NCI-H526 (cell line): ENCODE measurements around the gene ESYT2.
"Not testable (repeated sequence)": the region's sequence is repeated elsewhere in the genome, so short reads cannot be mapped to it uniquely, and the experiment has no call there.

ENCODE experiments used
- DNase-seq, 2 experiments: peaks; one replicate each; lab custom pipeline; 2025; lab: John Stamatoyannopoulos, UW

ESYT2 gene

DNA sequence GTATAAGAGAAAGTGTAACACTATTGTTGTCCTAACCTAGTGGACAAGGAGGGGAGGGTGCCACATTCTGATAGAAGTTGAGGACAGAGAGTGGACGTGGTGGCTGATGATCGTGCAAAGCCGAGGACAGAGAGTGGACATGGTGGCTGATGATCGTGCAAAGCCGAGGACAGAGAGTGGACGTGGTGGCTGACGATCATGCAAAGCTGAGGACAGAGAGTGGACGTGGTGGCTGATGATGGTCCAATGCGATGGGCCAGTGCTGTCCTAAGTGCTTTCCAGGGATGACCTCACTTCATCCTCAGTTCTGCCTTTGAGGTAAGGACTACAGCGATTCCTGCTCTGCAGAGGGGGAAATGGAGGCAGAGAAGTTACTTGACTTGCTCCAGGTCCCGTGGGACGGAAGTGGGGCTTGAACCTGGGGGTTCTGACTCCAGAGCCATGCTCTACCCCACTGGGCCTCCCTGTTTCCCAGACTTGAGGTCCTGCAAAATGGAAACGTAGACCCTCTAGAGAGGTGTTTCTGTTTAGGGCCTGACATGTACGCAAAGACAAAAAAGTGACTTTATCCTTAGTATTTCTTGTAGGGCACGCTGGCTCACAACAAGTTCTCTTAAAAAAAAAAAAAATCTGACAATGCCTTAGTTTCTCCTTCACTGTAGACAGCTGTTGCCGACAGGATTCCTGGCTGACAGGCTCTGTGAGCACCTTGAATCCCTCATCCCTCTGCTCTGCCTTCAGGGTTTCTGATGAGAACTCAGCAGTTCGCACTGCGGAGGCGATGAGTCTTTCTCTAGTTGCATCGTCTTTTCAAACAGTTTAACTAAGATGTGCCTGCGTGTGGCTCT lies 104.4 kb downstream of the ESYT2 start:
- no peak for DNase-seq

DNA sequence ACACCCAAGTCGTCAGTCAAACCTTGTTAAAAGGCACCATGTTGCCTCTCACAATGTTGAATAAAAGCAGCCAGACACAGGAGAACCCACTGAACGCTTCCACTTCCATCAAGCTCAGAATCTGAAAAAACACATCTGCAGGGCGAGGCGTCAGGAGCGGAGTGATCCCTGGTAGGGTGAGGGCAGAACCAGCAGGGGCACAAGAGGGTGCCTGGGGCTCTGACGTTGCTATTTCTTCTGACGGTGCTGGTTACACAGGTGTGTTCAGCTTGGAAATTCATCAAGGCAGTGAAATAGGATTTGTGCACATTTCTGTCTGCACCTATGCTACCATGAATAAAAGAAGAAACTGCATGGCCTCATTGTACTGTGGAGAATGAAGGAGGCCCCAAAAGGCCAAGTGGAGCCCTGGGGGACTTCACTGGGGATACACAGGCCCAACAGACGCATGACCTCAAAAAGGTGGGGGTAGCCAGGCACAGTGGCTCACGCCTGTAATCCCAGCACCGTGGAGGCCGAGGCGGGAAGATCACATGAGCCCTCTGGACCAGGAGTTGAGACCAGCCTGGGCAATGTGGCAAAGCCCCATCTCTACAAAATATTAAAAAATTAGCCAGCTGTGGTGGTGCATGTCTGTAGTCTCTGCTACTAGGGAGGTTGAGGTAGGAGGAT lies 105.5 kb downstream of the ESYT2 start:
- DNase-seq: no peak

DNA sequence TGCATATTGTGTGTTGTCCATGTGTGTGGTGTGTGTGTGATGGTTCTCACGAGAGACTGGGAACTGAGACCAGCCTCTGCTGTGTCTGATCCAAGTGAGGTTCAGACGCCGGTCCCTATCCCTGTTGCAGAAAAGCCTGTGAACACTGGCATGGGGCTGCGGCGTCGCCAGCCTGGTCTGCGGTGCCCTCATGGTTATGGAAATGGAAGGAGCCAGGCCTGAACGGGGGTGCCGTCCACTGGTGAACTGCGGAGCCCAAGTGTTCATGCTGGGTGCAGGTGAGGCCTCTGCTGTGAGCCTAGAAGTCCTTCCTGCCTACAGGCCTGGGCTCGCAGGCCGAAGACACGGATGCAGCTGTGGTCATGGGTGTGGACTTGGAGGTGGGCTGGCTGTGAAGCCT lies 106.0 kb downstream of the ESYT2 start:
- DNase-seq: no peak

DNA sequence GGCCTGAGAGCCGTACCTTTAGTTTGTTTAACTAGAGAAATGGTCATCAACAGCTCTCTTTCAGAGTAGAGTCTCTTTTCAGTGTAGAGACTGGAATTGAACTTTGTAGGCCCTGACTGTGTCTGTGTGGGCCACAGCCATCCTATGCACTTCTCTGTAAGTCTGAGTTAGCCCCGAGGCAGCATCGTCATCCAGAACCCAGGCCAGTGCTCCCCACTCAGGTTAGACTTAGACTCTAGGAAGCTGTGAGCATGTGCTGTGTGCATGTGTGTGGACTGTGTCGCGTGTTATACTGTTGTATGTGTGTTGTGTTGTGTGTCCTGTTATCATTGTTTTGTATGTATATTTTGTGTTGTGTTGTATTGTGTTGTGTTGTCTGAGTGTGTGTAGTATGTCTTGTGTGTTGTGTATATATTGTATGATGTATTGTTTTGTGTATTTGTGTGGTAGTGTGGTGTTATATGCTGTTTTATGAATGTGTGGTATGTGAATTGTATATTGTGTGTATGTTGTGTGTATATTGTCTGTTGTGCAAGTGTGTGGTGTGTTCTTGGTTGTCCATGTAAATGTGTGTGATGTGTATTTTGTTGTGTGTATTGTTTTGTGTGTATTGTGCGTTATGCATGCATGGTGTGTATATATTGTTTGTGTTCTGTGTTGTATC lies 106.6 kb downstream of the ESYT2 start:
- no peak for DNase-seq

- DNase-seq: no peak
These were observed 109.2 kb downstream of the ESYT2 start for GRCh38 chr7:158720112-158720511.

- DNase-seq: no peak
These were observed 112.5 kb downstream of the ESYT2 start for GRCh38 chr7:158716802-158717201.

GRCh38 chr7:158710651-158711102 lies 118.6 kb downstream of the ESYT2 start:
- no peak for DNase-seq

GRCh38 chr7:158707610-158708009 lies 121.7 kb downstream of the ESYT2 start:
- DNase-seq: no peak

DNA sequence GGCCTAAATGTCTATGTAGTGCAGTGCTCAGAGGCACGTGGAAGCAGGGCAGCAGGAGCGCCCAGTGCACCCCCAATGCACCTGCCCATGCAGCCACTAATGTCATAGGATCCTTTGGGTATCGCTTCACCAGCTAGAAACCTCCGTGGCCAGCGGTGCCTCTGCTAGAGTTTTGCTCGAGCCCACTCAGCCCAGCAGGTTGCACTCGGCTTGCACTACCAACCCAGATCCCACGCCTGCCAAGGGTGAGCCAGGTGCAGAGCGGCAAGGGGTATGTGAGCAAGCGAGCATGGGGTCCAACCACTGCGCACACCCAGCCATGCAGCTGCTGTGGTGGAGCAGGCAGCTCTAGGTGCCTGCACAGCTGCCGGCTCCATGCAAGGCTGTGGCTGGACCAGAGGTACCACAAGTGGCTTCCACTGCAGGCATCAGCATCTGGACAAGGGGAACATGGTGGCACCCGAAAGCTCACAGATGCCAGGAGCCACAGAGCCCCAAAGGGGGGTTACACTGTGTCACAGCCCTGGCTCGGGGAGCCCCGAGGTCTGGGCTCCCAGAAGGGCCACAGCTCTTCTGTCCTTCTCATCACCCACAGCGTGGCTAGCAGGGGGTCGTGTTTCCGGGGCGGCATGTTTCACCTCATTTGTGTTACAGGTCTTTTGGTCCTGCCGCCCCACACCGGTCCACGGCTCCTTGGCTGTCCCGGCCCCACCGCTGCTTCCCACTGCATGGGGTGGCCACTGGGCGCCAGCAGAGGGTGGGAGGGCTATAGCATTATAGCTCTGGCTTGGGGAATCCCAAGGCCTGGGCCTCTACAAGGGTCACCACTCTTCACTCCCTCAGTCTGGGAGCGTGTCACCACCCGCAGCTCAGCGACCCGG lies 122.4 kb downstream of the ESYT2 start:
- DNase-seq: no peak

DNA sequence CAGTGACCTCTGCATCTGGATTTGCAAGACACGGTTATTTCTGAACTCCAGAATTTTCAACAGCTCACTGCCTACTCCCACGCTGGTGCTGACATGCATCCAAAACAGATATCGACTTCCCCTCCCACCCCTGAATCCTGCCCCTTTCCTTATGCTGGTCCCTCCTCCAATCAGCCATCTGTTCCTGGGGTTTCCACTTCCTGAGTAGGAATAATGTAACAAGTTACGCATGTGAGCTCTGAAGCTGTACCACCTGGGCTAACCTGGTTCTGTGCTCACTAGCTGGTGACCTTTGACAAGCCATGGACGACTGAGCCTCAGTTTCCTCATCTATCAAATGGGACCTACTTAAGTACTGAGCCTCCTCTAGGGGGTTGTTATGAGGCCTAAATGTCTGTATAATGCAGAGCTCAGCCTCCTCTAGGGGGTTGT lies 123.0 kb downstream of the ESYT2 start:
- DNase-seq: no peak

DNA sequence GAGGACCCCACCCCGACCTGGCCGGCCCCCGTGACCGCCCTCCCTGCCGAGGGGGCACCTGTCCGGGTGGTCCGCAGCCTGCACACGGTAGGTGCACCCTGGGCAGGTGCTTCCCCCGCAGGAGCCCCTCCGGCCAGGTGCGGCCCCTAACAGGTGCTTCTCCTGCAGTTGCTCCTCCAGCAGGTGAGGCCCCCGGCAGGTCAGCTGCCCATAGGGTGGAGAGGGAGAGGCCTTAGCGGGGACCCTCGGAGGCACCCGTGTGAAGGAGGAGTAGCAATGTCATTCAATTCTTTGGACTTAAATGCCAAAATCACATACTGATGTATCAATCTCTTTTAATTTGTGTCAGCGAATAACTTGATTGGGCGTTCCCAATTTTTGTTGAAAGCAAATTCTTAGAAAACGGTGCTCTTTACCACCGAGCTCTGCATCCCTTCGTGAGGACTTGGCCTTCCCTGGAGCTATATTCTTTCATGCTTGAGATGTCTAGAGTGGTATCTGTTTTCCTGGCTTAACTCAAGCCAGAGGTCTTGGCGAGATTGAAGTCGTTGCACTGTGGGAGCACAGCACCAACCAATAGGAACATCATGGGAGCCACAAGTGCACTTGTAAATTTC lies 124.0 kb downstream of the ESYT2 start:
- DNase-seq: peak; percentile 28 to 69

DNA sequence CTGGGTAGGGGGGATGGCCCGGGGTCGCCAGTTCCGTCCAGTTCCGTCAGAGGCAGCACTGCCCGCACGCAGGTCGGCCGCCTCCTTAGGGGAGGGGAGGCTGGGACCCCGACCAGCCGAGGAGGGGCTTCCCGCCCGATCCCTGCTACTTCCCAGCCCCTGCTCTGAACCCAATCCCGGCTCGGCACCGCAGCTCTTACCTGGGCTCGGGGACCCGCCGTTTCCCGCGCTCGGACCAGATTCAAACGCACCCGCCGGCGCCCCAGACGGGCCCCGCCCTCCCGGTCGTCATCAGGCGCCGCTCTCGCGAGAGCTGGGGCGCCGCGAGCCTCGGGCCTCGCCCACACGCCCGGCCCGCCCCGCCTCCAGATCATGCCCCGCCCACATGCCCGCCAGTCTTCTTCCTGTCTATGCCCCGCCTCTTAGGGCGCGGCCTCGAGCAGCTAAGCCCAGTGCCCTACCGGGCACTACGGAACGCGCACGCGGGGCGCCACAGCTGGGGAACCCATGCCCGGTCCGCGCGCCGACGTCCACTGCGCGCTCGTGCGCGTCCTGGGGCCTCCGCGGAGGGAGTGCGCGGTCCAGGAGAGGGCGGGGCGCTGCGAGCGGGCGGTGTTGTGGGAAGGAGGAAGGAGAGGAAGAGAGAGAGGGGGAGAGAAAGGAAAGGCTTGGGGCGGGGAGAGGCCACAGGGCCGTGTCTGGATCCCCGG lies 124.6 kb downstream of the ESYT2 start, which contains the start of gene NCAPG2:
Gene NCAPG2 (minus strand): TSS at position 281 of the 710 bp plus-strand sequence. CDS start 2,905 bp downstream, outside the sequence.
- DNase-seq: peak; percentile 97 to 100

DNA sequence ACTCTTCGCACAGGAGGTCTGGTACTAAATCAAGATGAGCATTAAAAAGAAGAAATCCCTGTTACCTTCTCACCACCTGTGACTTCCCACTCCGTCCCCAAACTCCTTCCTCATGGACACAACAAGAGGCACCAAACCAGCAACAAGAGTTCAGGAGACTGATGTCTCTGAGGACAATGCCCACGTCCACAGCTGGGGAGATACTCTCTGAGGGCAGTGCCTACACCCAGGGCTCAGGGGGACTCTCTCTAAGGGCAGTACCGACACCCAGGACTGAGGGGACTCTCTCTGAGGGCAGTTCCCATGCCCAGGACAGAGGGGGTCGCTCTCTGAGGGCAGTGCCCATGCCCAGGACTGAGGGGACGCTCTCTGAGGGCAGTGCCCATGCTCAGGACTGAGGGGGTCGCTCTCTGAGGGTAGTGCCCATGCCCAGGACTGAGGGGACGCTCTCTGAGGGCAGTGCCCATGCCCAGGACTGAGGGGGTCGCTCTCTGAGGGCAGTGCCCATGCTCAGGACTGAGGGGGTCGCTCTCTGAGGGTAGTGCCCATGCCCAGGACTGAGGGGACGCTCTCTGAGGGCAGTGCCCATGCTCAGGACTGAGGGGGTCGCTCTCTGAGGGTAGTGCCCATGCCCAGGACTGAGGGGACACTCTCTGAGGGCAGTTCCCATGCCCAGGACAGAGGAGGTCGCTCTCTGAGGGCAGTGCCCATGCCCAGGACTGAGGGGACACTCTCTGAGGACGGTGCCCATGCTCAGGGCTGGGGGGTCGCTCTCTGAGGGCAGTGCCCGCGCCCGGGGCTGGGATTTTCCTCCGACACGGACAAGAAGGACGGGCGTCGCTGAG lies 125.4 kb downstream of the ESYT2 start:
- peak in 1 of 2 experiments; percentile 25 for DNase-seq

- DNase-seq: peak; percentile 22 to 24
These were observed 126.4 kb downstream of the ESYT2 start for GRCh38 chr7:158702944-158703343.

DNA sequence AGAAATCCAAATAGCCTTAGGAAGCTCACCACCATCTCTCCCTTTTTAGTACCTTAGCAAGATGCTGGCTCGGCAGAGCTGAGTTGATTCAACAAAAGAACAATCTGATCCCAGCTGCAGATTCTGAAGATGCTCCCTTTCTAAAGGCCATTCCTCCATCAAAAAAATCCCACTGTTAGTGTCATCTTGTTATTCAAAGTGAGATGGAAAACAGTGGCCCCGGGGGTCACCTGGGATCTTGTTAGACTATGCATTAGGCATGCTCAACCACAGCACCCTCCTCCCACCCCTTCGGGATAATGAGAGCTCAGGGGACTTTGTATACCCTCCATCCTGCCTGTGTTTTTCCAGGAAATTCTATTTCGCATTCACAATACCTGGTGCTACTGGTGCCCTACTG lies 127.1 kb downstream of the ESYT2 start:
- peak; percentile 19 to 53 for DNase-seq

DNA sequence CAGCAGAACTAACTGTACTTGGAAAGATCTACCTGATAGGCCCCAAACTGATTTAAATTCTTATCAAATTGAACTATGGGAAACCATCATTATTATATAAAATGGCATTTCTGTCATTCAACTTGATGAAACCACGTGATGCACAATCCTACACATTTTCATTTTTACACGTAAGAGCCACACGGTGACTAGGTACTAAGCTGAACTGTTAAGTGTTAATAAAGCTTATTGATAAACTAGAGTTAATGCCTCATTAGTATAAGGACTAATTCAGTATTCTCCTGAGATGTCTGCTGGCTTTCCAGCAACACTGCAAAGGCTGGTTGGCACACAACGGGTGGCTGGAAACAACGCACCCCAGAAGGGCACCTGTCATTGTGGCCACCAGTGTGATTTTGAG lies 129.3 kb downstream of the ESYT2 start:
- DNase-seq: no peak

GRCh38 chr7:158699341-158699740 lies 130.0 kb downstream of the ESYT2 start:
- DNase-seq: no peak

GRCh38 chr7:158698657-158699195 lies 130.6 kb downstream of the ESYT2 start:
- no peak for DNase-seq

- DNase-seq: not testable (repeated sequence)
These were observed 131.7 kb downstream of the ESYT2 start for GRCh38 chr7:158697597-158697996.
